H9 (cell line): Measurements from ENCODE around the gene BPTF. TPM values are rescaled to one million over a fixed set of nuclear protein-coding genes. Genes with fewer than 3 reads are reported as not detected.

Experiments
- DNase-seq: peaks from one replicate; pipeline ENCODE4 v3.0.0-alpha.2; 2017
- H2AFZ ChIP-seq: one replicate; pipeline ENCODE4 v1.6.1; 2013; ENCODE audit warnings: mild to moderate bottlenecking, low read length, control low read depth, moderate library complexity
- H2AK5ac ChIP-seq: 2 replicates; pipeline ENCODE4 v1.6.1; 2013; ENCODE audit warnings: low read length, control low read depth, mixed read lengths; ENCODE audit not compliant: insufficient read length
- H2BK120ac ChIP-seq: one replicate; pipeline ENCODE4 v1.6.1; 2013; ENCODE audit warnings: low read depth, mild to moderate bottlenecking, low read length, control low read depth, inconsistent platforms; ENCODE audit not compliant: poor library complexity, severe bottlenecking
- H2BK12ac ChIP-seq: 2 replicates; pipeline ENCODE4 v1.6.1; 2013; ENCODE audit warnings: low read length, control low read depth, mixed read lengths, low read depth; ENCODE audit not compliant: insufficient read length
- H2BK15ac ChIP-seq: 2 replicates; pipeline ENCODE4 v1.6.1; 2013; ENCODE audit warnings: low read depth, low read length, control low read depth
- H2BK20ac ChIP-seq: one replicate; pipeline ENCODE4 v1.6.1; 2013; ENCODE audit warnings: low read depth, mild to moderate bottlenecking, low read length, control low read depth, inconsistent platforms; ENCODE audit not compliant: poor library complexity, severe bottlenecking
- H2BK5ac ChIP-seq: 2 replicates; pipeline ENCODE4 v1.6.1; 2013; ENCODE audit warnings: low read length, control low read depth, mixed read lengths; ENCODE audit not compliant: insufficient read length
- H3K14ac ChIP-seq: 2 replicates; pipeline ENCODE4 v1.6.1; 2013; ENCODE audit warnings: low read length, control low read depth; ENCODE audit not compliant: insufficient read depth
- H3K18ac ChIP-seq: 2 replicates; pipeline ENCODE4 v1.6.1; 2013; ENCODE audit warnings: low read depth, mild to moderate bottlenecking, mixed read lengths, low read length, control low read depth; ENCODE audit not compliant: insufficient read length
- H3K23ac ChIP-seq: 2 replicates; pipeline ENCODE4 v1.6.1; 2013; ENCODE audit warnings: low read length, control low read depth, mixed read lengths, low read depth; ENCODE audit not compliant: insufficient read length
- H3K23me2 ChIP-seq: 2 replicates; pipeline ENCODE4 v1.6.1; 2013; ENCODE audit warnings: low read depth, mild to moderate bottlenecking, mixed read lengths, low read length, control low read depth; ENCODE audit not compliant: insufficient read length, poor library complexity, severe bottlenecking
- H3K27ac ChIP-seq: 2 replicates; pipeline ENCODE4 v1.5.1; 2013; ENCODE audit warnings: low read length, control low read depth, mixed read lengths, low read depth; ENCODE audit not compliant: insufficient read length
- H3K27me3 ChIP-seq: 2 replicates; pipeline ENCODE4 v1.6.1; 2013; ENCODE audit warnings: low read length, control low read depth, inconsistent platforms; ENCODE audit not compliant: insufficient read depth
- H3K4ac ChIP-seq: 2 replicates; pipeline ENCODE4 v1.6.1; 2013; ENCODE audit warnings: low read depth, mild to moderate bottlenecking, control low read depth, inconsistent platforms, low read length, moderate library complexity
- H3K4me1 ChIP-seq: 2 replicates; pipeline ENCODE4 v1.6.1; 2013; ENCODE audit warnings: low read length, control low read depth, inconsistent platforms; ENCODE audit not compliant: insufficient read depth
- H3K4me2 ChIP-seq: 2 replicates; pipeline ENCODE4 v1.6.1; 2013; ENCODE audit warnings: low read length, control low read depth, mixed read lengths; ENCODE audit not compliant: insufficient read length, insufficient read depth
- H3K56ac ChIP-seq: 2 replicates; pipeline ENCODE4 v1.6.1; 2013; ENCODE audit warnings: low read depth, mild to moderate bottlenecking, mixed read lengths, low read length, control low read depth; ENCODE audit not compliant: insufficient read length
- H3K79me1 ChIP-seq: 2 replicates; pipeline ENCODE4 v1.6.1; 2013; ENCODE audit warnings: low read depth, mild to moderate bottlenecking, moderate library complexity, low read length, control low read depth, inconsistent platforms; ENCODE audit not compliant: insufficient read depth, poor library complexity, severe bottlenecking
- H3K79me2 ChIP-seq: 2 replicates; pipeline ENCODE4 v1.6.1; 2013; ENCODE audit warnings: low read length, control low read depth, inconsistent platforms; ENCODE audit not compliant: insufficient read depth
- H3K9ac ChIP-seq: 2 replicates; pipeline ENCODE4 v1.6.1; 2013; ENCODE audit warnings: low read length, control low read depth, mixed read lengths; ENCODE audit not compliant: insufficient read length; ENCODE audit errors: extremely low read depth
- H3K9me3 ChIP-seq: one replicate; pipeline ENCODE4 v1.6.1; 2013; ENCODE audit warnings: low read depth, low read length, inconsistent platforms; ENCODE audit not compliant: control insufficient read depth
- H3T11ph ChIP-seq: one replicate; pipeline ENCODE4 v1.6.1; 2013; ENCODE audit warnings: mild to moderate bottlenecking, low read length, control low read depth, inconsistent platforms
- H4K20me1 ChIP-seq: one replicate; pipeline ENCODE4 v1.6.1; 2013; ENCODE audit not compliant: control insufficient read depth, insufficient read length, insufficient read depth
- H4K5ac ChIP-seq: 2 replicates; pipeline ENCODE4 v1.6.1; 2013; ENCODE audit warnings: low read depth, mild to moderate bottlenecking, mixed read lengths, low read length, control low read depth; ENCODE audit not compliant: insufficient read length
- H4K8ac ChIP-seq: replicated peaks from 2 replicates; pipeline ENCODE4 v1.6.1; 2013; ENCODE audit warnings: low read length, control low read depth, mixed read lengths, low read depth; ENCODE audit not compliant: insufficient read length
- H4K91ac ChIP-seq: 2 replicates; pipeline ENCODE4 v1.6.1; 2013; ENCODE audit warnings: low read depth, mild to moderate bottlenecking, moderate library complexity, mixed read lengths, low read length, control low read depth; ENCODE audit not compliant: insufficient read length
- H3K27ac Mint-ChIP-seq, 3 experiments: 2 replicates in 2 of 3; 3 replicates in 1 of 3; pipeline ENCODE4 v1.8.0; 2020 to 2021; ENCODE audit warnings: mixed read lengths in 3 of 3, mild to moderate bottlenecking in 1 of 3, moderate library complexity in 1 of 3
- H3K27me3 Mint-ChIP-seq: 2 replicates; pipeline ENCODE4 v1.8.0; 2021; ENCODE audit warnings: low read depth, mild to moderate bottlenecking, moderate library complexity, mixed read lengths
- H3K36me3 Mint-ChIP-seq, 3 experiments: 2 replicates in 2 of 3; 3 replicates in 1 of 3; pipeline ENCODE4 v1.8.0; 2020 to 2021; ENCODE audit warnings: low read depth in 3 of 3, mixed read lengths in 3 of 3; ENCODE audit not compliant: insufficient read depth in 1 of 3
- H3K4me1 Mint-ChIP-seq, 2 experiments: 2 replicates each; pipeline ENCODE4 v1.8.0; 2020; ENCODE audit warnings: mixed read lengths in 2 of 2
- H3K4me3 Mint-ChIP-seq, 2 experiments: 2 replicates in 1 of 2; 3 replicates in 1 of 2; pipeline ENCODE4 v1.8.0; 2020 to 2021; ENCODE audit warnings: mild to moderate bottlenecking in 2 of 2, mixed read lengths in 2 of 2, moderate library complexity in 1 of 2
- H3K9me3 Mint-ChIP-seq, 2 experiments: 2 replicates in 1 of 2; 3 replicates in 1 of 2; pipeline ENCODE4 v1.8.0; 2020; ENCODE audit warnings: mild to moderate bottlenecking in 2 of 2, mixed read lengths in 2 of 2, moderate library complexity in 1 of 2
- WGBS: extraction: QIAGEN DNeasy Blood & Tissue Kit; methylation state at CpG from one replicate; pipeline ENCODE4 v1.1.7; 2013; ENCODE audit warnings: missing lambda C conversion rate, low lambda C conversion rate, mixed read lengths; ENCODE audit not compliant: insufficient read length; ENCODE audit errors: extremely low coverage; 5-methylcytosine and 5-hydroxymethylcytosine counted together
- total RNA-seq: library from RNA; stranded (reverse); gene quantifications from 2 replicates; pipeline ENCODE4 v1.2.1, GENCODE V29; 2021
- TF ChIP-seq, protein P1 (sequence below): fragments of 200-600 bp; sonication (generic); conservative IDR thresholded peaks from 3 replicates; pipeline ENCODE4 v1.8.0; 2021; ENCODE audit warnings: antibody characterized with exemption, mild to moderate bottlenecking

Gene BPTF
- total RNA-seq, 1 experiment from 2014 or later = 203 TPM

DNA sequence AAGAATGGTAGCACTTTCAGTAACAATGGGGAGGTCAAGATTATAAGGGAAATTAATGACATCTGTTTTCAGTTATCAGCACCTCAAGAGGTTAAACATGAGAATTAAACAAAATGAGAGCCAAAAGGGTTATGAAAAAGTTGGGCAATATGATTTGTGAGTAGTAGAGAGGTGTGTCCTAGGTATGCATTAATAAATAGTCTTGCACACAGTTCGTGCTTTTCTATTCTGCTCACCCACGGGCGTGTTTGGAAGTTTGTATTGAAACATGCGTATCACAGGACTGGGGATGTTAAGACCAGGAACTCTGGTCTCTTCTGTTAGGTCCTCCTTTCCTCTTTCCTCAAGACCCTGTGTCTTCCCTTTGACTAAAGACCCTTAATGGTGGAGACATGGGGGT, 6.0 kb downstream of the BPTF start:
- Mint-ChIP-seq H3K36me3 (peaks cover 7 to 39% (median 18%) of the 10 kb centered on the region in 3 experiments), H3K27me3 (no peaks in the 10 kb centered on the region), H3K4me3 (peak overlapping the region in 1 of 2 experiments; percentile 16; a peak in 1 of 5 replicates), H3K9me3 (no peaks in the 10 kb centered on the region), H3K27ac (peak overlapping the region in 1 of 3 experiments; percentile 6; a peak in 1 of 7 replicates), H3K4me1 (peaks cover 39 to 48% of the 10 kb centered on the region in 2 experiments)
- no peak for DNase-seq
- no peak overlapping the region for H3K23ac ChIP-seq
- H3K27me3 ChIP-seq = no peaks in the 10 kb centered on the region
- H3K4me1 ChIP-seq = no peaks in the 10 kb centered on the region; the same call in 1 of the 2 replicates
- no peaks in the 10 kb centered on the region for H3K23me2 ChIP-seq
- H2BK12ac ChIP-seq = no peak overlapping the region
- no peak overlapping the region for H2AK5ac ChIP-seq
- H2BK15ac ChIP-seq = no peak overlapping the region
- H4K8ac ChIP-seq = no peak overlapping the region
- peaks cover 66% of the 10 kb centered on the region; the same call in 1 of the 2 replicates for H3K79me2 ChIP-seq
- H3K4me2 ChIP-seq = no peak overlapping the region
- H3K56ac ChIP-seq = no peak overlapping the region
- no peak overlapping the region for H3T11ph ChIP-seq
- H3K14ac ChIP-seq = no peak overlapping the region
- H3K9me3 ChIP-seq = no peaks in the 10 kb centered on the region
- H3K79me1 ChIP-seq = no peaks in the 10 kb centered on the region
- no peak overlapping the region for H3K4ac ChIP-seq
- TF ChIP-seq, protein P1, sequence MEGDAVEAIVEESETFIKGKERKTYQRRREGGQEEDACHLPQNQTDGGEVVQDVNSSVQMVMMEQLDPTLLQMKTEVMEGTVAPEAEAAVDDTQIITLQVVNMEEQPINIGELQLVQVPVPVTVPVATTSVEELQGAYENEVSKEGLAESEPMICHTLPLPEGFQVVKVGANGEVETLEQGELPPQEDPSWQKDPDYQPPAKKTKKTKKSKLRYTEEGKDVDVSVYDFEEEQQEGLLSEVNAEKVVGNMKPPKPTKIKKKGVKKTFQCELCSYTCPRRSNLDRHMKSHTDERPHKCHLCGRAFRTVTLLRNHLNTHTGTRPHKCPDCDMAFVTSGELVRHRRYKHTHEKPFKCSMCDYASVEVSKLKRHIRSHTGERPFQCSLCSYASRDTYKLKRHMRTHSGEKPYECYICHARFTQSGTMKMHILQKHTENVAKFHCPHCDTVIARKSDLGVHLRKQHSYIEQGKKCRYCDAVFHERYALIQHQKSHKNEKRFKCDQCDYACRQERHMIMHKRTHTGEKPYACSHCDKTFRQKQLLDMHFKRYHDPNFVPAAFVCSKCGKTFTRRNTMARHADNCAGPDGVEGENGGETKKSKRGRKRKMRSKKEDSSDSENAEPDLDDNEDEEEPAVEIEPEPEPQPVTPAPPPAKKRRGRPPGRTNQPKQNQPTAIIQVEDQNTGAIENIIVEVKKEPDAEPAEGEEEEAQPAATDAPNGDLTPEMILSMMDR = no peak
- WGBS = no CpG with 5 or more reads among the region's 4 CpGs
- H4K5ac ChIP-seq = no peak overlapping the region
- H4K20me1 ChIP-seq = peaks cover 3% of the 10 kb centered on the region
- H3K9ac ChIP-seq = no peak overlapping the region
- H4K91ac ChIP-seq = no peak overlapping the region
- no peak overlapping the region for H3K18ac ChIP-seq
- no peak overlapping the region for H2BK20ac ChIP-seq
- H2AFZ ChIP-seq = no peak overlapping the region
- H2BK5ac ChIP-seq = no peak overlapping the region
- H2BK120ac ChIP-seq = no peak overlapping the region
- H3K27ac ChIP-seq = no peak overlapping the region
